GM23338 (cell line): ENCODE results near the gene SNAPC1. TPM values are rescaled to one million over a fixed set of nuclear protein-coding genes. Genes with fewer than 3 reads are reported as not detected.

ENCODE experiments used
- ATAC-seq: fragments of 200-7000 bp; cut with Tn5 transposase; 3 replicates; pipeline ENCODE4 v1.9.1; 2020
- DNase-seq: peaks from one replicate; pipeline ENCODE4 v3.0.0-alpha.2; 2015; ENCODE audit warnings: low spot score
- H2AFZ ChIP-seq: fragments of 200-600 bp; sonication (generic); 2 replicates; pipeline ENCODE4 v1.8.0; 2016; ENCODE audit warnings: antibody characterized with exemption, mild to moderate bottlenecking, moderate library complexity
- H3F3A ChIP-seq: fragments of 200-600 bp; sonication (generic); replicated peaks from 2 replicates; pipeline ENCODE4 v1.8.0; 2017; ENCODE audit warnings: antibody characterized with exemption, mixed run types, low read depth
- H3K27ac ChIP-seq: fragments of 200-600 bp; sonication (generic); 2 replicates; pipeline ENCODE4 v1.6.1; 2016; ENCODE audit warnings: low read depth
- H3K27me3 ChIP-seq: fragments of 200-600 bp; sonication (generic); 2 replicates; pipeline ENCODE4 v1.8.0; 2016; ENCODE audit warnings: mild to moderate bottlenecking, mixed run types, moderate library complexity; ENCODE audit not compliant: insufficient read depth
- H3K36me3 ChIP-seq: fragments of 200-600 bp; sonication (generic); 2 replicates; pipeline ENCODE4 v1.8.0; 2016; ENCODE audit warnings: mild to moderate bottlenecking; ENCODE audit not compliant: insufficient read depth
- H3K4me1 ChIP-seq: fragments of 200-600 bp; sonication (generic); 2 replicates; pipeline ENCODE4 v1.8.0; 2016; ENCODE audit warnings: mild to moderate bottlenecking, moderate library complexity; ENCODE audit not compliant: insufficient read depth
- H3K4me2 ChIP-seq: fragments of 200-600 bp; sonication (generic); 2 replicates; pipeline ENCODE4 v1.7.1; 2017; ENCODE audit warnings: mixed run types
- H3K4me3 ChIP-seq: fragments of 200-600 bp; sonication (generic); 2 replicates; pipeline ENCODE4 v1.6.1; 2016; ENCODE audit warnings: mixed run types
- H3K79me2 ChIP-seq: fragments of 200-600 bp; sonication (generic); replicated peaks from 2 replicates; pipeline ENCODE4 v1.8.0; 2017; ENCODE audit warnings: mild to moderate bottlenecking; ENCODE audit not compliant: insufficient read depth
- H3K9me2 ChIP-seq: fragments of 200-600 bp; sonication (generic); 2 replicates; pipeline ENCODE4 v1.8.0; 2017; ENCODE audit not compliant: insufficient read depth
- H4K20me1 ChIP-seq: fragments of 200-600 bp; sonication (generic); replicated peaks from 2 replicates; pipeline ENCODE4 v1.8.0; 2017; ENCODE audit warnings: mild to moderate bottlenecking; ENCODE audit not compliant: insufficient read depth
- H3K27ac Mint-ChIP-seq: 2 replicates; pipeline ENCODE4 v1.8.0; 2020; ENCODE audit warnings: inconsistent platforms, mild to moderate bottlenecking, moderate library complexity, mixed read lengths
- H3K27me3 Mint-ChIP-seq: 3 replicates; pipeline ENCODE4 v1.8.0; 2022; ENCODE audit warnings: low read depth, mild to moderate bottlenecking, moderate library complexity, mixed read lengths, inconsistent platforms; ENCODE audit not compliant: insufficient read depth, poor library complexity
- H3K36me3 Mint-ChIP-seq: 3 replicates; pipeline ENCODE4 v1.8.0; 2021; ENCODE audit warnings: low read depth, mild to moderate bottlenecking, inconsistent platforms, moderate library complexity, mixed read lengths
- H3K4me1 Mint-ChIP-seq: 3 replicates; pipeline ENCODE4 v1.8.0; 2020; ENCODE audit warnings: mild to moderate bottlenecking, inconsistent platforms, mixed read lengths
- H3K4me3 Mint-ChIP-seq: 3 replicates; pipeline ENCODE4 v1.8.0; 2021; ENCODE audit warnings: moderate library complexity, mild to moderate bottlenecking, inconsistent platforms, mixed read lengths
- H3K9me3 Mint-ChIP-seq: 3 replicates; pipeline ENCODE4 v1.8.0; 2020; ENCODE audit warnings: moderate library complexity, mild to moderate bottlenecking, inconsistent platforms, mixed read lengths
- CREB1 ChIP-seq: fragments of 250-450 bp; sonication (Bioruptor Pico); IDR thresholded peaks from 2 replicates; pipeline ENCODE4 v1.5.0; 2020; ENCODE audit warnings: low read depth, mild to moderate bottlenecking, moderate library complexity
- ETS1 ChIP-seq: IDR thresholded peaks from 2 replicates; pipeline ENCODE4 v1.6.1; 2016; ENCODE audit warnings: antibody characterized with exemption
- EZH2 ChIP-seq: fragments of 200-600 bp; sonication (generic); IDR thresholded peaks from one replicate; pipeline ENCODE4 v1.8.0; 2017; ENCODE audit warnings: antibody characterized with exemption, mild to moderate bottlenecking, low read depth; ENCODE audit not compliant: unreplicated experiment
- EZH2phosphoT487 ChIP-seq: fragments of 200-600 bp; sonication (generic); IDR thresholded peaks from one replicate; pipeline ENCODE4 v1.8.1; 2018; ENCODE audit warnings: antibody characterized with exemption; ENCODE audit not compliant: unreplicated experiment
- JUNB ChIP-seq: IDR thresholded peaks from one replicate; pipeline ENCODE4 v1.6.1; 2016; ENCODE audit warnings: antibody characterized with exemption; ENCODE audit not compliant: unreplicated experiment
- NANOG ChIP-seq: IDR thresholded peaks from 2 replicates; pipeline ENCODE4 v1.6.1; 2016; ENCODE audit warnings: antibody characterized with exemption, borderline replicate concordance
- POLR2AphosphoS5 ChIP-seq: IDR thresholded peaks from 2 replicates; pipeline ENCODE4 v1.6.1; 2016; ENCODE audit warnings: antibody characterized with exemption, low read depth
- REST ChIP-seq: IDR thresholded peaks from one replicate; pipeline ENCODE4 v1.6.1; 2018; ENCODE audit warnings: antibody characterized with exemption; ENCODE audit not compliant: unreplicated experiment
- STAT1 ChIP-seq: IDR thresholded peaks from one replicate; pipeline ENCODE4 v1.6.1; 2016; ENCODE audit warnings: antibody characterized with exemption; ENCODE audit not compliant: unreplicated experiment
- ZNF114 ChIP-seq: fragments of 250-450 bp; sonication (Bioruptor Pico); IDR thresholded peaks from 2 replicates; pipeline ENCODE4 v1.5.0; 2020; ENCODE audit warnings: mild to moderate bottlenecking, moderate library complexity
- ZNF331 ChIP-seq: fragments of 250-450 bp; sonication (Bioruptor Pico); IDR thresholded peaks from 2 replicates; pipeline ENCODE4 v1.5.0; 2020; ENCODE audit warnings: low read depth, mild to moderate bottlenecking, moderate library complexity
- polyA plus RNA-seq: library from polyadenylated mRNA; unstranded; fragments of >200 nt; fragmentation: Nextera tagmentation; extraction: Ambion mirVana; gene quantifications from 2 replicates; pipeline ENCODE4 v1.2.1, GENCODE V29; 2016
- total RNA-seq: library from RNA; depleted of rRNA; stranded (reverse); fragments of >200 nt; shearing (Covaris generic); gene quantifications from 2 replicates; pipeline ENCODE4 v1.2.3, GENCODE V29; 2014
- TF ChIP-seq, protein P1 (sequence below), 2 experiments: fragments of 200-600 bp in 1 of 2; sonication (generic) in 1 of 2; conservative IDR thresholded peaks; 2 replicates each; pipeline versions ENCODE4 v1.5.1 to v1.6.1; 2016 to 2017; ENCODE audit warnings: antibody characterized with exemption in 2 of 2, low read depth in 2 of 2, mild to moderate bottlenecking in 2 of 2, moderate library complexity in 1 of 2
- TF ChIP-seq, protein P2 (sequence below): fragments of 250-450 bp; sonication (Bioruptor Pico); IDR thresholded peaks from 2 replicates; pipeline ENCODE4 v1.5.0; 2020; ENCODE audit warnings: mild to moderate bottlenecking, moderate library complexity

SNAPC1 gene
- total and polyA plus RNA-seq, 2 experiments from 2014 or later = 14.8 to 33.4 TPM

DNA sequence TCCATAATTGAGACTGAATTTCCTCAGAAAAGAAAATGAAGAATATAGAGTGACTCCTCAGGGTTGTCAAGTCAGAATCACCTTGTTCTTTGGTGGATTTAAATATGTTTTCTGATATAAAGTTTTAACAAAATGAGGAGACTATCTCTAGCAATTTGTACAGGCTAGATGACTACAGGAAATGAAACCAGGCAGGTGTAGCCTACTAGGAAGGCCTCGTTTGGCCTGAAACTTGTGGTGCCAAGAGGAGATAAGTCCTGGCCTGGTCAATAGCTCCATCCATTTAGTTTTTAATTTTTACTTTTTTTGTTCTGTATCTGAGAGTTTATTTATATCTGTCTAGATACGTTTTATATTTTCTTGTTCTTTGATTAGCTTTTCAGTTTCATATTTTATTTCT, 41.5 kb downstream of the SNAPC1 start:
- Histone ChIP-seq H3K27ac (no peak overlapping the region), H3K9me2 (no peaks in the 10 kb centered on the region), H3K4me3 (no peak overlapping the region), H2AFZ (no peak overlapping the region), H4K20me1 (no peaks in the 10 kb centered on the region), H3K4me1 (peaks cover 15% of the 10 kb centered on the region), H3K79me2 (no peaks in the 10 kb centered on the region), H3K27me3 (no peaks in the 10 kb centered on the region), H3K36me3 (no peaks in the 10 kb centered on the region), H3F3A (no peaks in the 10 kb centered on the region), H3K4me2 (no peak overlapping the region)
- H3K4me3 Mint-ChIP-seq = no peak overlapping the region
- H3K9me3 Mint-ChIP-seq = no peaks in the 10 kb centered on the region
- ATAC-seq = no peak
- H3K4me1 Mint-ChIP-seq = peaks cover 10% of the 10 kb centered on the region
- TF ChIP-seq ZNF331 (no peak), EZH2 (no peak), ZNF114 (CRISPR knock-in tag) (no peak), EZH2phosphoT487 (no peak), NANOG (no peak), STAT1 (no peak), CREB1 (CRISPR knock-in tag) (no peak), POLR2AphosphoS5 (no peak), JUNB (no peak), ETS1 (no peak), REST (no peak)
- TF ChIP-seq, protein P1, sequence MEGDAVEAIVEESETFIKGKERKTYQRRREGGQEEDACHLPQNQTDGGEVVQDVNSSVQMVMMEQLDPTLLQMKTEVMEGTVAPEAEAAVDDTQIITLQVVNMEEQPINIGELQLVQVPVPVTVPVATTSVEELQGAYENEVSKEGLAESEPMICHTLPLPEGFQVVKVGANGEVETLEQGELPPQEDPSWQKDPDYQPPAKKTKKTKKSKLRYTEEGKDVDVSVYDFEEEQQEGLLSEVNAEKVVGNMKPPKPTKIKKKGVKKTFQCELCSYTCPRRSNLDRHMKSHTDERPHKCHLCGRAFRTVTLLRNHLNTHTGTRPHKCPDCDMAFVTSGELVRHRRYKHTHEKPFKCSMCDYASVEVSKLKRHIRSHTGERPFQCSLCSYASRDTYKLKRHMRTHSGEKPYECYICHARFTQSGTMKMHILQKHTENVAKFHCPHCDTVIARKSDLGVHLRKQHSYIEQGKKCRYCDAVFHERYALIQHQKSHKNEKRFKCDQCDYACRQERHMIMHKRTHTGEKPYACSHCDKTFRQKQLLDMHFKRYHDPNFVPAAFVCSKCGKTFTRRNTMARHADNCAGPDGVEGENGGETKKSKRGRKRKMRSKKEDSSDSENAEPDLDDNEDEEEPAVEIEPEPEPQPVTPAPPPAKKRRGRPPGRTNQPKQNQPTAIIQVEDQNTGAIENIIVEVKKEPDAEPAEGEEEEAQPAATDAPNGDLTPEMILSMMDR (conservative IDR thresholded peaks at IDR 0.05; ENCODE audit: low read depth in 2 of 2) = no peak
- TF ChIP-seq, protein P2, sequence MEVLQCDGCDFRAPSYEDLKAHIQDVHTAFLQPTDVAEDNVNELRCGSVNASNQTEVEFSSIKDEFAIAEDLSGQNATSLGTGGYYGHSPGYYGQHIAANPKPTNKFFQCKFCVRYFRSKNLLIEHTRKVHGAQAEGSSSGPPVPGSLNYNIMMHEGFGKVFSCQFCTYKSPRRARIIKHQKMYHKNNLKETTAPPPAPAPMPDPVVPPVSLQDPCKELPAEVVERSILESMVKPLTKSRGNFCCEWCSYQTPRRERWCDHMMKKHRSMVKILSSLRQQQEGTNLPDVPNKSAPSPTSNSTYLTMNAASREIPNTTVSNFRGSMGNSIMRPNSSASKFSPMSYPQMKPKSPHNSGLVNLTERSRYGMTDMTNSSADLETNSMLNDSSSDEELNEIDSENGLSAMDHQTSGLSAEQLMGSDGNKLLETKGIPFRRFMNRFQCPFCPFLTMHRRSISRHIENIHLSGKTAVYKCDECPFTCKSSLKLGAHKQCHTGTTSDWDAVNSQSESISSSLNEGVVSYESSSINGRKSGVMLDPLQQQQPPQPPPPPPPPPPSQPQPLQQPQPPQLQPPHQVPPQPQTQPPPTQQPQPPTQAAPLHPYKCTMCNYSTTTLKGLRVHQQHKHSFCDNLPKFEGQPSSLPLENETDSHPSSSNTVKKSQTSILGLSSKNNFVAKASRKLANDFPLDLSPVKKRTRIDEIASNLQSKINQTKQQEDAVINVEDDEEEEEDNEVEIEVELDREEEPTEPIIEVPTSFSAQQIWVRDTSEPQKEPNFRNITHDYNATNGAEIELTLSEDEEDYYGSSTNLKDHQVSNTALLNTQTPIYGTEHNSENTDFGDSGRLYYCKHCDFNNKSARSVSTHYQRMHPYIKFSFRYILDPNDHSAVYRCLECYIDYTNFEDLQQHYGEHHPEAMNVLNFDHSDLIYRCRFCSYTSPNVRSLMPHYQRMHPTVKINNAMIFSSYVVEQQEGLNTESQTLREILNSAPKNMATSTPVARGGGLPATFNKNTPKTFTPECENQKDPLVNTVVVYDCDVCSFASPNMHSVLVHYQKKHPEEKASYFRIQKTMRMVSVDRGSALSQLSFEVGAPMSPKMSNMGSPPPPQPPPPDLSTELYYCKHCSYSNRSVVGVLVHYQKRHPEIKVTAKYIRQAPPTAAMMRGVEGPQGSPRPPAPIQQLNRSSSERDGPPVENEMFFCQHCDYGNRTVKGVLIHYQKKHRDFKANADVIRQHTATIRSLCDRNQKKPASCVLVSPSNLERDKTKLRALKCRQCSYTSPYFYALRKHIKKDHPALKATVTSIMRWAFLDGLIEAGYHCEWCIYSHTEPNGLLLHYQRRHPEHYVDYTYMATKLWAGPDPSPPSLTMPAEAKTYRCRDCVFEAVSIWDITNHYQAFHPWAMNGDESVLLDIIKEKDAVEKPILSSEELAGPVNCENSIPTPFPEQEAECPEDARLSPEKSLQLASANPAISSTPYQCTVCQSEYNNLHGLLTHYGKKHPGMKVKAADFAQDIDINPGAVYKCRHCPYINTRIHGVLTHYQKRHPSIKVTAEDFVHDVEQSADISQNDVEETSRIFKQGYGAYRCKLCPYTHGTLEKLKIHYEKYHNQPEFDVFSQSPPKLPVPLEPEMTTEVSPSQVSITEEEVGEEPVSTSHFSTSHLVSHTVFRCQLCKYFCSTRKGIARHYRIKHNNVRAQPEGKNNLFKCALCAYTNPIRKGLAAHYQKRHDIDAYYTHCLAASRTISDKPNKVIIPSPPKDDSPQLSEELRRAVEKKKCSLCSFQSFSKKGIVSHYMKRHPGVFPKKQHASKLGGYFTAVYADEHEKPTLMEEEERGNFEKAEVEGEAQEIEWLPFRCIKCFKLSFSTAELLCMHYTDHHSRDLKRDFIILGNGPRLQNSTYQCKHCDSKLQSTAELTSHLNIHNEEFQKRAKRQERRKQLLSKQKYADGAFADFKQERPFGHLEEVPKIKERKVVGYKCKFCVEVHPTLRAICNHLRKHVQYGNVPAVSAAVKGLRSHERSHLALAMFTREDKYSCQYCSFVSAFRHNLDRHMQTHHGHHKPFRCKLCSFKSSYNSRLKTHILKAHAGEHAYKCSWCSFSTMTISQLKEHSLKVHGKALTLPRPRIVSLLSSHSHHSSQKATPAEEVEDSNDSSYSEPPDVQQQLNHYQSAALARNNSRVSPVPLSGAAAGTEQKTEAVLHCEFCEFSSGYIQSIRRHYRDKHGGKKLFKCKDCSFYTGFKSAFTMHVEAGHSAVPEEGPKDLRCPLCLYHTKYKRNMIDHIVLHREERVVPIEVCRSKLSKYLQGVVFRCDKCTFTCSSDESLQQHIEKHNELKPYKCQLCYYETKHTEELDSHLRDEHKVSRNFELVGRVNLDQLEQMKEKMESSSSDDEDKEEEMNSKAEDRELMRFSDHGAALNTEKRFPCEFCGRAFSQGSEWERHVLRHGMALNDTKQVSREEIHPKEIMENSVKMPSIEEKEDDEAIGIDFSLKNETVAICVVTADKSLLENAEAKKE = no peak
- no peaks in the 10 kb centered on the region; the same call in 2 of the 3 replicates for H3K36me3 Mint-ChIP-seq
- H3K27me3 Mint-ChIP-seq = no peaks in the 10 kb centered on the region
- no peak for DNase-seq
- no peak overlapping the region for H3K27ac Mint-ChIP-seq
